Measurements from ENCODE around the gene PRLR. TPM values are rescaled to one million over a fixed set of nuclear protein-coding genes. Genes with fewer than 3 reads are reported as not detected.

Gene PRLR
- total and polyA plus RNA-seq, 2 of the 13 experiments (the other 11 are each of a cell fraction or from before 2014, with no cell fraction given), result 12.2 to 13.3 TPM

GRCh38 chr5:35151146-35151920 lies 79.0 kb downstream of the PRLR start:
- Histone ChIP-seq H3K4me2 (ENCODE audit: low read depth, low read length) (no peak overlapping the region), H3K4me1 (ENCODE audit: insufficient read depth, low read length) (no peaks in the 10 kb centered on the region), H3K27me3 (ENCODE audit: control insufficient read depth in 1 of 2, insufficient read depth in 2 of 2, low read length in 2 of 2) (no peaks in the 10 kb centered on the region), H3K4me3 (replicated peaks in 1 of 3; ENCODE audit: insufficient read depth in 1 of 3, low read depth in 2 of 3, low read length in 3 of 3) (no peak overlapping the region), H3K9ac (ENCODE audit: insufficient read depth, low read depth, low read length) (no peak overlapping the region), H3K79me2 (ENCODE audit: insufficient read depth, low read length) (no peaks in the 10 kb centered on the region), H2AFZ (ENCODE audit: low read length) (no peak overlapping the region), H3K27ac (ENCODE audit: extremely low read length, insufficient read depth, low read length) (no peak overlapping the region), H3K36me3 (replicated peaks in 1 of 2; ENCODE audit: control insufficient read depth in 1 of 2, insufficient read depth in 2 of 2, low read length in 2 of 2) (no peaks in the 10 kb centered on the region), H3K9me3 (ENCODE audit: low read length) (no peaks in the 10 kb centered on the region), H4K20me1 (ENCODE audit: insufficient read depth, low read length) (no peaks in the 10 kb centered on the region)
- in situ Hi-C loops (cut with HindIII; ENCODE audit: extremely low pct_ligation_motif_present, low pct_unique_long_range_greater_than_20kb) (no loop called here), intact Hi-C loops (cut with micrococcal nuclease; ENCODE audit: unreplicated experiment) (no loop called here)
- BruUV-seq (replicated peaks), result no TSS peak
- ATAC-seq, result no peak
- FAIRE-seq, result no peak
- no peak for DNase-seq (ENCODE audit: low spot score)
- ChIA-PET CTCF (ENCODE audit: low intra/inter-chr PET ratio, low total read pairs) (no interaction called here), POLR2A (no interaction called here)
- WGBS (ENCODE audit: low lambda C conversion rate), result 100% methylated on average over 1 of the region's 1 CpG
- no peak for TF ChIP-seq NFAT5 (CRISPR knock-in tag; IDR thresholded peaks at IDR 0.05)
- no peak for TF ChIP-seq ZNF784 (CRISPR knock-in tag; IDR thresholded peaks at IDR 0.05; ENCODE audit: borderline replicate concordance)
- TF ChIP-seq ZNF605 (CRISPR knock-in tag; IDR thresholded peaks at IDR 0.05), result no peak
- no peak for TF ChIP-seq TEAD3 (CRISPR knock-in tag; optimal IDR thresholded peaks at IDR 0.05; ENCODE audit: borderline replicate concordance)
- no peak for TF ChIP-seq KLF15 (CRISPR knock-in tag; IDR thresholded peaks at IDR 0.05; ENCODE audit: borderline replicate concordance)
- TF ChIP-seq NR2F6 (IDR thresholded peaks at IDR 0.05), result no peak
- no peak for TF ChIP-seq NR2F6 (CRISPR knock-in tag; IDR thresholded peaks at IDR 0.05)
- TF ChIP-seq PBX3 (CRISPR knock-in tag; IDR thresholded peaks at IDR 0.05; ENCODE audit: borderline replicate concordance), result no peak
- no peak for TF ChIP-seq CSRNP2 (CRISPR knock-in tag; conservative IDR thresholded peaks at IDR 0.05; ENCODE audit: low read depth)
- no peak for TF ChIP-seq ARID2 (CRISPR knock-in tag; IDR thresholded peaks at IDR 0.05; ENCODE audit: borderline replicate concordance)
- TF ChIP-seq MLXIP (CRISPR knock-in tag; IDR thresholded peaks at IDR 0.05; ENCODE audit: borderline replicate concordance), result no peak
- no peak for TF ChIP-seq ZNF816 (CRISPR knock-in tag; IDR thresholded peaks at IDR 0.05; ENCODE audit: borderline replicate concordance)
